GM19468 (cell line): ENCODE data around the gene ADAMTS20.
A peak's percentile ranks its signal among the peaks of the same experiment; 100 is the strongest.

Experiments used
- ATAC-seq: cut with Tn5 transposase; IDR thresholded peaks from one replicate; pipeline ENCODE4 v1.9.1; 2021; ENCODE audit warnings: mild to moderate bottlenecking, moderate library complexity, moderate number of reproducible peaks; ENCODE audit not compliant: unreplicated experiment; ENCODE audit errors: extremely low read depth

Gene ADAMTS20

GRCh38 chr12:43325786-43326185 is 226.2 kb downstream of the ADAMTS20 start:
- peak; percentile 26 for ATAC-seq

GRCh38 chr12:43320281-43320680 is 231.7 kb downstream of the ADAMTS20 start:
- ATAC-seq = no peak

- no peak for ATAC-seq
Measured at GRCh38 chr12:43318021-43318420, 234.0 kb downstream of the ADAMTS20 start.

GRCh38 chr12:43317156-43317555 is 234.8 kb downstream of the ADAMTS20 start:
- no peak for ATAC-seq

GRCh38 chr12:43316520-43316919 is 235.5 kb downstream of the ADAMTS20 start:
- ATAC-seq = no peak

- ATAC-seq = no peak
Measured at GRCh38 chr12:43315961-43316360, 236.0 kb downstream of the ADAMTS20 start.

- no peak for ATAC-seq
Measured at GRCh38 chr12:43312991-43313505, 239.0 kb downstream of the ADAMTS20 start.

GRCh38 chr12:43310596-43310995 is 241.4 kb downstream of the ADAMTS20 start:
- ATAC-seq = no peak

GRCh38 chr12:43309959-43310358 is 242.0 kb downstream of the ADAMTS20 start:
- no peak for ATAC-seq

- no peak for ATAC-seq
Measured at GRCh38 chr12:43308776-43309175, 243.2 kb downstream of the ADAMTS20 start.

GRCh38 chr12:43307126-43307525 is 244.9 kb downstream of the ADAMTS20 start:
- ATAC-seq = no peak

- no peak for ATAC-seq
Measured at GRCh38 chr12:43306066-43306465, 245.9 kb downstream of the ADAMTS20 start.

GRCh38 chr12:43305065-43305464 is 246.9 kb downstream of the ADAMTS20 start:
- ATAC-seq = no peak
